Cortex of kidney (tissue), 1 donor: ENCODE measurements around the gene CYP2R1.

Experiments
- DNase-seq: peaks from one replicate; lab custom pipeline; 2025; lab: John Stamatoyannopoulos, UW

CYP2R1 gene, protein sequence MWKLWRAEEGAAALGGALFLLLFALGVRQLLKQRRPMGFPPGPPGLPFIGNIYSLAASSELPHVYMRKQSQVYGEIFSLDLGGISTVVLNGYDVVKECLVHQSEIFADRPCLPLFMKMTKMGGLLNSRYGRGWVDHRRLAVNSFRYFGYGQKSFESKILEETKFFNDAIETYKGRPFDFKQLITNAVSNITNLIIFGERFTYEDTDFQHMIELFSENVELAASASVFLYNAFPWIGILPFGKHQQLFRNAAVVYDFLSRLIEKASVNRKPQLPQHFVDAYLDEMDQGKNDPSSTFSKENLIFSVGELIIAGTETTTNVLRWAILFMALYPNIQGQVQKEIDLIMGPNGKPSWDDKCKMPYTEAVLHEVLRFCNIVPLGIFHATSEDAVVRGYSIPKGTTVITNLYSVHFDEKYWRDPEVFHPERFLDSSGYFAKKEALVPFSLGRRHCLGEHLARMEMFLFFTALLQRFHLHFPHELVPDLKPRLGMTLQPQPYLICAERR

DNA sequence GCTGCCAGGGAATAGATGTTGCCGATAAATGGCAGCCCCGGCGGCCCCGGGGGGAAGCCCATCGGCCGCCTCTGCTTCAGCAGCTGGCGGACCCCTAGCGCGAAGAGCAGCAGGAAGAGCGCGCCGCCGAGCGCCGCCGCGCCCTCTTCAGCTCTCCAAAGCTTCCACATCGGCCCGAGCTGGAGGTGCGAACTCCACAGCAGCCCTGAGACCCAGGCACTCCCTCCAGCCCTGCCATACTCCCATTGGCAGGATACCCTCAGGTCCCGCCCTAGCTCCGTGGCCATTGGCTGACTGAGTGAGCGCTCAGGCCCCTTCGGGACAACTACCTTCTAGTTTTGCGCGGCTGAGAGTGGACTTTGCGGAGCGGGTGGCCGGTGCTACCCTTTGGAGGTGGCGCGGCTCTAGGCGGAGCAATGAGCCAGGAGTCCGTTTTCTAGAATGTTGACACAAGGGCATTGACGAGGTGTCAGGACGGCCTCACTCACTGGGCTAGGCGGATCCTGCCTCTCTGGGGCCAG lies at the start of gene CYP2R1:
Gene CYP2R1, minus strand, starts transcription at position 196 of the 521 bp plus-strand sequence. Its CDS starts 26 bp downstream, at position 170.
- DNase-seq: no peak

DNA sequence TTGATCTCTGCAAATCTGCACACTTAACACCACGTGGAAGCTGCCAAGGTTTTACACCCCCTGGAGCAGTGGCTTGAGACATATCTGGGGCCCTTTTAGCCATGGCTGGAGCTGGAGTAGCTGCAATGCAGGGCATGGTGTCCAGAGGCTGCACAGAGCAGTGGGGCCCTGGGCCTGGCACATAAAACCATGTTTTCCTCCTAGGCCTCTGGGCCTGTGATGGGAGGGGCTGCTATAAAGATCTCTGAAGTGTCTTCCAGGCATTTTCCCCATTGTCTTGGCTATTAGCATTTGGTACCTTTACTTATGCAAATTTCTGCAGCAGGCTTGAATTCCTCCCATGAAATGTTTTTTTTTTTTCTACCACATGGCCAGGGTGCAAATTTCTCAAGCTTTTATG lies 46.9 kb upstream of the CYP2R1 start:
- DNase-seq: no peak

DNA sequence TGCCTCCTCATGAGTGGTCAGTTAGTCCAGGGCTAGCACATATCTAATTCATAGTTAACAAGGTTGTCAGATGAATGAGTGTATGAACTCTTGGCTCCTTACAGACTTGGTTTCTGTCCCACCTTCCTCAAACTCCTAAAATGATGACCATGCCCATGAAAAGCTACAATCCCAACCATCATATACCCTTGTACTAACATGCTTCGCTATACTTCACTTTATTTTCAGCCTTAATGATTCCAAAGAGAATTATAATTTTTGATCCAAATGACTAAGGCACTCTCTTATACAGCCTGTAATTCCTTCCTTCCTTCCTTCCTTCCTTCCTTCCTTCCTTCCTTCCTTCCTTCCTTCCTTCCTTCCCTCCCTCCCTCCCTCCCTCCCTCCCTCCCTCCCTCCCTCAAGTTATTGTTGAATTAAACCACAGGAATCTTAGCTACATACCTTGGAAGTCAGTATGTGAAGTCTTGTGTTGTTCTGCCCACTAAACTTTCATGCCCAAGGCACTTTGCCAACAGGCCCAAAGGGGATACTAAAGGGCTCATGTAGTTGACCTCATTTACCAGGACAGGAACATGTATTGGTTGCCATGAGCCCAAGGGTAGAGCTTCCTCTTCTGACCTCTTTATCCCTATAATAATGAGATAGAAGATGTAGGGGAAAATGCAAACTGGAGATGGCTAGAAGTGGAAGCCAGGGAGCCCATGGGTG lies 42.8 kb upstream of the CYP2R1 start:
- no peak for DNase-seq

DNA sequence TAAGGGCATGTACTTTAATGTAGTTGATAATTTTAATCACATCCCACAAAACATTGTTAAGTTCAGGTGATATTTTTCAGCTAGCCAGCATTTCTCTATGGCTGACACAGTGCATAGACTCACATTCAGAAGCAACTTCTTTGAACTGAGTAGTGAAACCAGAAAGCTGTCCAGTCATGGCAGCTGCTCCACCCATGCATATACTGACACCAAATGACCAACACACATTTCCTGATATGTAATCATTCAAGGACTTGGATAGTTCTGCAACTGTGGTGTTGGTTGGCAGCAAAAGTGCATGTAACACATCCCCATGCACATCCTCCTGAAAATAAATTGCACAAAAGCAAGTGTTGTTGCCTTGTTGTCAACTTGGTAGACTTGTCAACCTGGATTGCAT lies 40.4 kb upstream of the CYP2R1 start:
- DNase-seq: no peak

DNA sequence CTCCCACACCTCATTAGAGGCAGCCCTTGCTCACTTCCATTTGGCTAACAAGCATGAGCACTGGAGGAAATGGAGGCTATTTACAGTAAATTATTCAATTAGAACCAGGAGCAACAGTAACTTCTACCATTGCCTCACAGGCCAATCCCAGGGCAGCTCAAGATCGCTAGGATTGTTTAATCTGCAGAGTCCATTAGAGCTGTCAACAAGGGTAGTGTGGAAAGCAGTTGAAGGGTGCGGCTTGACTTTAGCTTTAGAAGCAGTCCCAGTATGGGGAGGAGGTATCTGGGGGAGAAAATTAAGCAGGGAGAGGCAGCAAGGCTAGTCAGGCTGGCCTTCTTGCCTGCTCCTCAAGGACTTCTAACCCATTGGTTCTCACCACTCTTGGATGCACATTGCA lies 38.3 kb upstream of the CYP2R1 start:
- no peak for DNase-seq

DNA sequence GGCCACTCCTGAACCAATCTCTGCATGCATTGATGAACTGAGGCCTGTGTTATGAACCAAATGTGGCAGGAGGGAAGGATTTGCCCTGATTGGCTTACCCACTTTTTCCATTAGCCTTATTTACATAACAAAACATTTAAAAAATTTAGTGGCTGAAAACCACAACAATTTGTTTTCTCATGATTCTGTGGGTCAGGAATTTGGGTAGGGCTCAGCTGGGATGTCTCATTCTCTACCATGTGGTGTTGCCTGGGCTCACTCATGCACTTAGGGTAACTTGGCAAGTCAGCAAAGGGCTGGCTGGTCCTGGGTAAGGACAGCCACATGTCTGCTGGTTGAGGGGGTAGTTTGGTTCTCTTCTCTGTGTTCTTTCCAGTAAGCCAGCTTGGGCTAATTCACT lies 35.1 kb upstream of the CYP2R1 start:
- no peak for DNase-seq

DNA sequence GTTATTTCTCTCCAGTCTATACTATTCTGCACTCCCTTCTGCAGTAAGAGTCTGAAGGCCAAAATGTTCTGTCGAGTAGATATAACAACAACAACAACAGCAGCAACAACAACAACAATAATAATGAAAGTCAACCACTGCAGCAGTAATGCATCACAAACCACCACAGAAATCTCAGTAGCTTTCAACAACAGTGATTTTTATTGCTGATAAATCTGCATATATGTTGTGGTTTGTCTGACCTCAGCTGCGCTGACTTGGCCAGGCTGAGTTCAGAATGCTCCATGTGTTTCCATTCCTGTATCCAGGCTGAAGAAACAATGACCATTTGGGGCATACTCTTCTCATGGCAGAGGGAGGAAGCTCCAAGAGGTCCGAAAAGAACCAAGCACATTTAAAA lies 32.3 kb upstream of the CYP2R1 start:
- no peak for DNase-seq

DNA sequence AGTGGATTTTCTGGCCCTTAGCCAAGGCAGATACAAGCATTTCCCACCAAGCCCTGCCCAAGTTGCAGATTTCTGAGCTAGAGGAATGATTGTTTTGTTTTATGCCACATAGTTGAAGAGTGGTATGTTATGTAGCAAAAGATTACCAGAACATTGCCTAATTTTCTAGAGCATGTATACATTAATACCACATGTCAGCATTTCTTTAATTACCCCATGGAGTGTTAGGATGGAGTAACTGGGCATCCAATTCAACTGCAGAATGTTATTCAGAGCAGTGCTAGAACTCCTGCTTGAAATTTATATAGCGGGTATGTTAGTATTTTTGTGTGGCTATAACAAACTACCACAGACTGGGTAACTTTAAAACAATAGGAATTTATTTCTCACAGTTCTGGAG lies 24.4 kb upstream of the CYP2R1 start:
- DNase-seq: no peak

DNA sequence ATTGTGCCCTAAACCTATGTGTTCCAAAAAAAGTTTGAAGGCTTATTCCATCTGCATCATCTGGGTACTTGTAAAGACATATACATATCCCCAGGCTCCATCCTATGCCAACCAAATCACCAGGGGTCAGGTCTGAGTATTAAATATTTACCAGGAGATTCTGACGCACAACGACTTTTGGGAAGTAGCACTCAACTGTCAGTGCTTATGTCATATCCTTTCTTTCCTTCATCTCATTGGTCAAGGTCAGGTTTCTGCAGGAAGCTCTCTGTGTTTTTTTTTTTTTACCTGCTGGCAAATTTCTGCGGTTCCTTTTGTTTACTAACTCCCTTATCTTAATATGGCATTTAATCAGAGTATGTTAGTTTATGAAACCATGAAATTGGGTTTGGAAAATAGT lies 22.5 kb upstream of the CYP2R1 start:
- DNase-seq: no peak

DNA sequence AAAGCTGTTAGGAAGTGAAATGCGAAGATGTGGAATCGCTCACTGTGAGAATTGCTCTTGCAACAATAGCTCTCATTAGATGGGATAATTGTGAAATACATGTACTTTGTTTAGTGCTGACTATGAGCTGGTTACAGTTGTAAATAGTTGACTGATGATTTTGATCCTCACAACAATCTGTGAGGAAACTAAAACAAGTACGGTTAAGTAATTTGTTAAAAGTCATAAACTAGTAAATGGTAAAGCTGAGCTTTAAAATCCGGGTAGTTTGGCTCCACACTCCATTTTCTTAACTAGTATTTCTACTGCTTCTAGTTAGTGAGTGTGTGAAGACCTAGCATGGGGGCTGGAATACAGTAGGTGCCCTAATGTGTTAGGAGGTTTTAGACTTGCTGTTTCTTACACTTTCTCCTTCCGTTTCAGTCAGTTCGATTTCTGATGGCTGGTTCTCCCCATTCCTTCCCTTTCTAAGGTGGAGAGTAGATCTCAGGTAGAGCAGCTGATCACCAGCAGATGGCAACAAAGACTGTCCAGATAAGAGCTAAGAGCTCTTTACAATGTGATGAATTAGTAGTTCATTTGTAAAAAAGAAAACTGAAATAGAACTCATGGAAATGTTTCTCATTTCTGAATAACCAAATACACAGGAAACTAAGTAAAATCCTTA lies 16.3 kb upstream of the CYP2R1 start:
- no peak for DNase-seq

DNA sequence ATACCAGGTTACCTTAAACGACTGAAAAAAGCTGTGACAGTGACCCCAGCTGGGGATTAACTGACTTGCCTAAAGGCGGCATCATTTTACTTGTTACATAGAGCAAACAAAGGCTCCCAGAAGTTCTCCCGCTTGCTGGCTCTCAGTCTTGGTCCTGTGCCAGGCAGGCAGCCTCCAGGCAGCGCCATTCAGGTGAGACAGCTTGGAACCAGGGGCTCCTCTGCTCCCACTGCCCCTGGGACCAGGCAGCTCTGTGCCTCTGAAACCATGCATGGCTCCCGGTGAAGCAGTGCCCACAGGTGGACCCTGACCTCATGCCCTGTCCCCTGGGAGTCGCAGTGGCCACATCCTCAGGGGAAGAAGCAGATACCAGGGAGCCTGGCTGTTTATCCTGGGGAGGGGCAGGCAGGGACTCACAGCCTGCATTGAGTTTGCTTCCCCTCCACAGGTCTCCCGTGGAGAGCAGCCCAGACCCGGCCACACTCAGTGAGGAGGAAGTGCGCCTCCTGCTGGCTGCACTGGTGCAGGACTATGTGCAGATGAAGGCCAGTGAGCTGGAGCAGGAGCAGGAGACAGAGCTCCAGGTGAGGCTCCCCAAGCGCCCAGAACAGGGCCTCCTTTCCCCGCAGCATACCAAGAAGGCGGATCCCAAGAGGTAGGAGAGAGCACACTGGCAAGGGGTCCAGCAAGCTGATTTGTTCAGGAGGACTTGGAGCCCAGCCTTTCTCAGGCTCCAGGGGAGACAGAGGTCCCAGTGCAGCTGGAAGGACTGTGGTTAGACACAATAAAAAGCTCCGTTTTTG lies 15.6 kb upstream of the CYP2R1 start:
- no peak for DNase-seq

DNA sequence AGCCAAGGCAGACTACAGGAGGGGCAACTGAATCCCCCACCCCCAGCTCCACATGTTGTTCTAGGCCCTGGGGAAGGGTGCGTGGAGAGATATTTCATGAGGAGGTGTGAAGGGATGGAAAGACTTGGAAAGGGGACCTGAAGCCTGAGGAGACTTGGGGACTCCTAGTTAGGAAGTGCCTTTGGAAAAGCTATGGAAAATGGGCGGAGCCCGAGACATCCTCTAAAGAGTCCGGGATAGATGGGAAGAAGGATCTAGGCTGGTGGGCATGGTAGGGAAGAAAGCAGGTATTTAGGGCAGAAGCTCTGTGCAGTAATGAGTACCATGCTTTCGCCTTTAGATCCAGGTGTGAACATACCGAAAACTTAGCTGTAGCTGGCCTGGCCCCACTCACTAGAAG lies 15.0 kb upstream of the CYP2R1 start:
- DNase-seq: no peak

DNA sequence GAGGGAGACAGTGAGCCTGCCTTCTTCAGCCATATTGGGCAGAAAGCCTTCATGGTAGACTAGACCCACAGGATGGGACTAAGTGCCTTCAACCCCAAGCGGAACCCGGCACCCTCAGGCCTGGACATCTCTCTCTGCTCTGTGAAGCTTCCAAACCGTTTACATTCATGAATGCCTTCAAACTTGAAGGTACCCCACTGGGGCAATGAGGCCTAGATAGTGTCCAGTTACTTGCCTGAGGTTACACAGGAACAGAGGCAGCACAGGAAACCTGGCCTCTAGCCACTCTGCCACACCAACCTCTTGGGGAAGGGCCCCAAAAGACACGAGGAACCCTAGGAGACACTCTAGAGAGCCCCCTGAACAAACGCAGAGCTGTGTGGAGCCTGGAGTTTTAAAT lies 14.5 kb upstream of the CYP2R1 start:
- DNase-seq: no peak

DNA sequence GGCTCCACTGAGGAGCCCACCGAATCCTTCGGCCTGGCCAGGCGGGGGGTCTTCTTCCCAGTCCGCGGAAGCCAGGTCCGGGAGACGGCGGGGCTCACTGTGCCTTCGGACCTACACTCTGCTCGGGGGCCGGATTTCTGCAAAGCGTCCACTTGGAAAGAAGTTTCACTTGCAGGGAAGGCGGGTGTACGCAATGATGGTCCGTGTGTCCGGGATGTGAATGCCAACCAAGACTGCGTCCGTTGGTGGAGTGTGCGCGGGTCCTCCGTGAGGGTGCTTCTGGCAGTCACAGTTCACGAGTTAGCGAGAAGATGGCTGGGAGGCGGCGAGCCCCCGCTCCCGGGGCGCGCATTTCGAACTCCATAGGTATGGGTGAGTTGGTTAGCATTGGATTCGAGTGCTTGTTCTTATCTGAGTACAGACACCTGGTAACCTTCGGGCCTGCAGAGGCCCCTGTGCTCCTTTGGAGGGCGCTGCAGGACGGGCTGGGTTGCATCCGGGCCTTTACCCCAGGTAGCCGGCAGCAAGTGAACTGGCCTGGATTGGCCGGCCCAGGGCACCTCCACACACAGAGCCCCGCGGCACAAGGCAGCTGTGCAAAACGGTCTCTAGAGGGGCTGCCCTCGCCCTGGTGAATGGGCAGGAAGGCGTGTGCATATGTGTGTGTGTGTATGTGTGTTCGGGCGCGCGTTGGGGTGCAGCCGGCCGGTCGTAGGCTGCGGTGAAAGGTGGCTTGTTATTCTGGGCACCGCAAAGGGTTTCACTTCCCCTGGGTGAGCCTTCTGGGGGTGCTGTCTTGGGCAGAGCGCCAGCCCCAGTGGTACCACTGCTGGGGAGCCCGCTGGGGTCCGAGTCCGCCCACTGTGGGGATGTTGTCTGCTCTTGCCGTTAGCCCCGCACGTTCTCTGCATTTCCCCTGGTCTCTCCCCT lies 13.3 kb upstream of the CYP2R1 start:
- DNase-seq: no peak

DNA sequence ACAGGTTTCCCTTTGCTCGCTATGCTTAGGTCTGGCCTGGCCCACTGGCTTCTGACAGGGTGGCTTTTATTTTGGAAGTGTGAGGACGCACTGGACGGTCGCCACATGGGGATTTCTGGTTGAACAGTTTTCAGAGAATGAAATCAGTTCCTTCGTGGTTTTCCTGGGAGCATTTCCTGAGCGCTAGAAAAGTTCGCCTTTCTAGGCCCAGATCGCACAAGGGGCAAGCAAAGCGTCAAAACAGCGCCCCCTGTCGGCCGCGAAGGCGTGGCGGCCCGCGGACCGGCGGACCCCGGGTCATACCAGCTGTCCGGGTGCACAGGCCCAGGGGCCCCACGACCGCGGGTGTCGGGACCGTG lies 12.7 kb upstream of the CYP2R1 start:
- no peak for DNase-seq

DNA sequence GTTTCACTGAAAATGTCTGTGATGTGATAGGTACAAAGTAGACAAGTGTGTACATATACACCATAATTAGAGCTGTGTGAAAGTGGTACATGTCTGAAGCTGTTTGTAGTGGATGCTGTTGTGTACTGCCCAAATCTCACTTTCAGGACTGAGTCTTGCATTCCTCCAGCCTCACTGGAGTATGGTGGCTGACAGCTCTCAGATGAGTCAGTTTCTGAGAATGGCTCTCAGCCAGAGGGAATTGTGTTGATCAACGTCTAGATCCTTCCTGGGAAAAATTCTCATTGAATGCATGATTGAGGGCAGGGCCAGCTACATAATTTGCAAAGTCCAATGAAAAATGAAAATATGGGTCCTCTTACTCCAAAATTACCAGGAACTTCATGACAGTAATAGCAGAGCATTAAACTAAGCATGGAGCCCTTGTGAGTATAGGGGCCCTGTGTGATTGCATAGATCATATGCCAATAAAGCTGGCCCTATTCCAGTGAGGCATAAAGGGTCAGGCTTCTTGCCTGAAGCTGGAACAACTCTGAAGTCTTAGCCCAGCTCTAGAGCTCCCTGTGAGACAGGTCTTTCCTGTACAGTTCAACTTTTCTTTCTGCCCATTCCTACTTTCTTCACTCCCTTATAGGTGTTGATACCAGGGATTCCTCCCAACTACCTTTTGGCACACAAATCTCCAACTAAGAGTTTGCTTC lies 10.8 kb upstream of the CYP2R1 start:
- DNase-seq: no peak

DNA sequence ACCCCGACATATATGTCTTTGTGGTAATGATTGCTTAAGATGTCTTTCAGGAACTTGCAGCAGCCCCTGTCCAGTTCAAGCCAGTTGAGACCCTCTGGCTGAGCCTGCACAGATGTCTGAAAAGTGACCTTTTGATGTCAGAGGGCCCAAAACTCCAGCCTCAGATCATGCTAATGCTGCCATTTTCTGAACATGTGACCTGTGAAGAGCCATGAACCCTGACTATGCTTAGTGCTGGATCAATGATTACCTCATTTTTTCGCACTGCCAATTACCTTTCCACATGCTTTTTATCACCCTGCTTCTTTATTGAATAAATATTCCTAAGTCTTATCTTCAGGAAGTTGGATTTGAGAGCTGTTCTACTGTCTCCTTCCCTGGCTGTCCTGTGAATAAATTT lies 6.9 kb upstream of the CYP2R1 start:
- no peak for DNase-seq

DNA sequence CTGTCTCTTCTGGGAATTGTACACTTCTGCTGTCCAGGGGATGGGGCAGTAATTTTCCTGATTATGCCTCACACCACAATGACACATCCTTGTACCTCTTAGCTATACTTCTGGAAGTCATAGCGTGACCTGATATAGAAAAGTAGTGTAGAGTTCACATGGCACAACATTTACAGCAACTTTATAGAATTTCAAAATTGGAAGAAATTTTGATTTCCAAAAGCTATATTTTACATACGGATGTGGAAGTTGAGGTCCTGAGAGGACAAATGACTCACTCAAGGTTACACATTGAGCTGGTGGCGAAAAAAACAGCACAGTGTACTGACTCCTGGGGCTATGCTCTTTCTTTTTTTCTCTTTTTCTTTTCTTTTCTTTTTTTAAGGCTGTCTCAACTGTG lies 6.3 kb upstream of the CYP2R1 start:
- no peak for DNase-seq

DNA sequence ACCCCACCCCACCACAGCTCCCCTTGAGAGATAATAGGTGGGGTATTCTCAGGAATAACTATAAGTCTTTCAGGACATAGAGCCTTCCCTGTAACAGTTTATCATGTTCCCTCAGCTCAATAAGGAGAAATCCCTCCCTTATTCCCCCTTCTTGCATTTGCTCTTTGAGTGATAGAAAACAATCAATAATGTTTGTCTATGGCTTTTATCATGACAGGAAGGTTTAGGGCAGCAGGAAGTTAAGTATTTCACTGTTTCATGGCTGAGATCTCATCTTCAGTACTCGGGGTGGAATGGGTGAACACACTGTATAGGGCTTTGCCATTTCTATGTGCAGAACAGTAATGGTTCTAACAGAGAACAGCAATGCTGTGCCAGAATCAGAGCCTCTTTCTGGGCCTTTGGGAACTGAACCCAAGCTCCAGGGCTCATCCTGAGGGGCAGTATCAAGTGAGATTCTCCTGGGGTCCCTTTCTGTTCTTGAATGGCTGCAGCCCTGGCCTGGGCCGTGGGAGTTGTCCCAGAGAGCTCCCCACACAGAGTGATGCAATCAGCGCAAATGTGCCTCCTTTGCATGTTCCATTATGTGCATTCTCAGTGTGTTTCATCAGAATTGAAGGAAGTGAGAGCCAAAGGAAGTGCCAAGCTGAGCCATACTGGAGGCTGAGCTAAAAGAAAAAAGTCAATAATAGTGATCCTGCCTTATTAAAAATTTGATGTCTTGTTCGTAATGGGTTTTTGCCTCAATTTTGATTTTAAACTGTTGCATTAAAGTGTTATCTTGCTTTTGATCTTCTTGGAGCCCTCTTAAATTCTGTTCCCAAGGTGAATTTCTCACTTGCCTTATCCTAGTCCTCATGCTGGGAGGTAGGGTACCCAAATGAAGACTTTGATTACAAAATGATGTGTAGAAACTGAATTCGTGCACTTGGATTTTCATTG lies 2.9 kb upstream of the CYP2R1 start:
- DNase-seq: no peak
